GM21367 (cell line): ENCODE measurements around the gene SYCE1.

ENCODE experiments used
- ATAC-seq: cut with Tn5 transposase; IDR thresholded peaks from one replicate; pipeline ENCODE4 v1.9.1; 2021; ENCODE audit not compliant: unreplicated experiment

The SYCE1 gene

GRCh38 chr10:133516057-133516456 is 49.3 kb downstream of the SYCE1 start:
- ATAC-seq, result no peak

- no peak for ATAC-seq
Measured at GRCh38 chr10:133515471-133515870, 49.9 kb downstream of the SYCE1 start.

- no peak for ATAC-seq
Measured at GRCh38 chr10:133511907-133512528, 53.4 kb downstream of the SYCE1 start.

GRCh38 chr10:133511408-133511807 is 54.0 kb downstream of the SYCE1 start:
- ATAC-seq, result no peak

- no peak for ATAC-seq
Measured at GRCh38 chr10:133509700-133510099, 55.7 kb downstream of the SYCE1 start.
